A549 treated with Hydrocortisone at 1 μM for 4 hours (cell line): ENCODE data around the gene TMEM256. TPM values are rescaled to one million over a fixed set of nuclear protein-coding genes. Genes with fewer than 3 reads are reported as not detected.

Experiments used
- total RNA-seq: library from RNA; stranded (reverse); fragments of 200-300 nt; extraction: Qiagen RNA extraction; gene quantifications from 5 replicates; pipeline ENCODE4 v1.2.3, GENCODE V29; 2022

Gene TMEM256
- 171 to 224 TPM (median 215 TPM) in 5 replicates for total RNA-seq

GRCh38 chr17:7403977-7404736 is at the start of gene TMEM256:
Gene TMEM256, minus strand, starts transcription at chr17:7404097. Its CDS starts 13 bp downstream, at chr17:7404084.

DNA sequence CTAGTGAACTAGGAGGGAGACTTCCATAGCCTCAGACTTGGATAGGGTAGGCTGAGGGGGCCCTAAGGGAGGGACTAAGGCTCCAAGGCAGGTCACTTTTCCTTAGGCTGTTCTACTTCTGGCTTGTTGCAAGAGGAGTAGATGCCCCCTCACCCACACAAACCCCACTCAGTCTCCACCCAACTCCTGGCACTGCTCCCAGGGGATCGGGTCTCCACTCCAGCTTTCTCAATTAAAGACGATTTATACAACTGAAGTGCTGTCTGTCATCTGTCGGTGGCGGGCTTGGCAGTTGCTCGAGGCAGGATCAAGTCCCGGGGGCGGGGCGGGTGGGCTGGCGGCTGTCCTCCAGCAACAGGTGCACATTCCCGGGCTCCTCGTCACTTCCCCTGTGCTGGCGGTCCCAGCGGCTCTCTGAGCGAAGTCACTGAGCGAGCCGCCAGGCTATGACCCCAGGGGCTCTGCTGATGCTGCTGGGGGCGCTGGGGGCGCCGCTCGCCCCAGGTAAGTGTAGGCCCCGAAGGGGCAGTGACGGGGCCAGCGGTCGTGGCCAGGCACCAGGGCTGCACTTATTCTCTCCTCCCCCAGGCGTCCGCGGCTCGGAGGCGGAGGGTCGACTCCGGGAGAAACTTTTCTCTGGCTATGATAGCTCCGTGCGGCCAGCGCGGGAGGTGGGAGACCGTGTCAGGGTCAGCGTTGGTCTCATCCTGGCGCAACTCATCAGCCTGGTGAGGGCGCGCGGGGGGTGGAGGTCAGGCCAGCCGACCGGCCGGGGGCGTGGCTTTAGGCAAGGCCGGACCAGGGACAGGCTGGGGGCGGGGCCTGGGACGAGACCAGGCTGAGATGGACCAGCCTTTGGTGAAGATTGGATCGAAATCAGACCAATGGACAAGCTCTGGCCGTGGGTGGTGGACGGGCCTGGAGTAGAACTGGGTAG is 41.1 kb upstream of the TMEM256 start, which contains the start of gene CHRNB1:
CHRNB1 (plus strand) TSS at position 380 of the 937 bp plus-strand sequence; CDS start at position 447, 67 bp downstream.

GRCh38 chr17:7439462-7440112 is 35.7 kb upstream of the TMEM256 start, which contains the start of gene FGF11:
Gene FGF11, plus strand, starts transcription at chr17:7439512. Its CDS starts 109 bp downstream, at chr17:7439621.

DNA sequence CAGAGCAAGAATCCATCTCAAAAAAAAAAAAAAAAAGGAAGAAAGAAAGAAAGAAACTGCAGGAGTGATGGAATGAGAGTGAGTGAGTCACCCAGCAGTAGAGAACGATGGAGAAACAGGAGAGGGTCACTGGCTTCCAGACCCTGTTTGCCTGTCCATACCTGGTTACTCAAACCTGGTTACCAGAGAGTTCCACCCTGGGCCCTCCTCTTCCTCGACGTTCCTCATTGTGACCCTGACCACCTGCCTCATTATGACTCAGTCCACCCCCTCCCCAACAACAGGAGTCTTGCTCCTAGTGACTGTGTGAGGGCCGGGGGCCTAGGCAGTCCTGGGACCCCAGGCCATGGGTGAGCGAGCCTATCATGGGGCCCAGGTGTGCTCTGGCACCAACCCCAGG is 24.7 kb upstream of the TMEM256 start, which contains the start of gene SPEM3:
SPEM3 (plus strand) TSS at position 301 of the 400 bp plus-strand sequence; CDS start at position 347, 46 bp downstream.

DNA sequence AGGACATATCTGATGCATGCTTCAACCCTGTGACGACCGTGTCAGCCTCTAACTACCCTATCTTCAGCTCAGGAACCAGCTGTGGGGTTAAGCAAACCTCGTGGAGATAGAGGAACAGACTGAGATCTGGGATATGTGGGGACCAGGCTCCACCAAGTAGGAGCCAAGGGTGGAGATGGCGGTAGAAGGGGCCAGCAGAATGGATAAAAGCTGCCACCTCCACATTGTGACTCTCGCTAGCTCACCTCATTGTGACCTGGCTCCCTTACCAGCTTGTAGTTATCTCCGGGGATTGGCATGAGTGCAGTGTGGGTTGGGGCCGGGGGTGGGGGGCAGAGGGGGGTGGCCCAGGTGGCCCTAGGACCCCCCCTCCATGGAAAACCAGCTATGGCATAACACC is 21.4 kb upstream of the TMEM256 start, which contains the start of gene SPEM2:
SPEM2 (plus strand) TSS at position 301 of the 400 bp plus-strand sequence; CDS start at position 374, 73 bp downstream.

GRCh38 chr17:7419819-7420610 is 16.1 kb upstream of the TMEM256 start, which contains the start of gene SPEM1:
Gene SPEM1, plus strand, starts transcription at chr17:7420324. Its CDS starts 61 bp downstream, at chr17:7420385.

DNA sequence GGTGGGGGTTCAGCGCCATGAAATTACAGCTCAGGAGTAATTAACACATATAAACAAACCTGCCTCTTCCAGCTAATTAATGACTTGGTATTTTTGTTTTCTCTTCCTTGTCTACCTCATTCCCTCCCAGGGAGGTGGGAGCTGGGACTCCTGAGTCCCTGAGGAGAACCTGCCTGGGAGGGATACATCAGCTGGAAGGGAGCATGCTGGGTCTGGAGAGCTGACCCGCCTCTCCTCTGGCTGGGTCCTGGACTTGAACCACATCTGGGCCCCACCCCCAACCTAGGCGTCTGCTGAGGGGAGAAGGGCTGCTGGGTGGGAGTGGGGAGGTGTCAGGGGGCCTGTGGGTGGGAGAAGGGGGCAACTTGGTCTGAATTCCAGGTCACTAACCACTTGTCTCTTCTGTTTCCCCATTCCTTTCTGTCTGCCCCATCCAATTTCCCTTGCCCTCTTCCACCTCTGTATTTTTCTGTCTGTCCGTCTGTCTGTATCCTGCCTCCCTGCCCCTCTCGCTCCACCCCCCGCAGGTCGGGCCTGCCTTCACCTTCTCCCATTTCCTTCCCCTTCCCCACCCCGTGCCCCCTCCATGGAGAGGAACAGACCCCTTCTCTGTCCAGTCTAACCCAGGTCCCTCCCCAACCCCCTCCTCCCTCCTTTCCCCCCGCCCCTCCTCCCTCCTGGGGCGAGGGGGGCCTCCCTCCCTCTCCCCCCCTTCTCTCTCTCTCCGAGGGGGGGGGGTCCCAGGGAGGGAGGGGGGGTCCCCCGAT is 3.8 kb upstream of the TMEM256 start, which contains the start of gene NLGN2:
NLGN2 (plus strand) TSS at position 361 of the 767 bp plus-strand sequence. CDS start 411 bp downstream, outside the sequence.

GRCh38 chr17:7394452-7395191 is 9.3 kb downstream of the TMEM256 start, which contains the start of gene PLSCR3:
Gene PLSCR3, minus strand, starts transcription at chr17:7394525. Its CDS starts 415 bp downstream, at chr17:7394110.

GRCh38 chr17:7380855-7381683 is 22.8 kb downstream of the TMEM256 start, which contains the start of gene TNK1:
Gene TNK1, plus strand, starts transcription at chr17:7381089. Its CDS starts 1,838 bp downstream, at chr17:7382927.

DNA sequence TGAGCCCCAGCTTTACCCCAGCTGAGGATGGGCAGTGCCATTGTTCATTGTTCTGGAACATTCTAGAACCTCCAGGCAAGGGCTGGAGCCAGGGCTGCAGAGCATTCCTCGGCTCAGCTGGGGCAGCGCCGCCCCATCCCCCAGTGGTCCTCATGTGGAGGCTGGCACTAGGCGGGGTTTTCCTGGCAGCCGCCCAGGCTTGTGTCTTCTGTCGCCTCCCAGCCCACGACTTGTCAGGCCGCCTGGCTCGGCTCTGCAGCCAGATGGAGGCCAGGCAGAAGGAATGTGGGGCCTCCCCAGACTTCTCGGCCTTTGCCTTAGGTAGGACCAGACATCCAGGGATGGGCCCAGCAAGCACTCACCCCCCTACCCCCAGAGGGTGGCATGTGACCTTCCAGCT is 48.8 kb downstream of the TMEM256 start, which contains the start of gene TMEM95:
TMEM95 (plus strand) TSS at position 104 of the 400 bp plus-strand sequence; CDS start at position 153, 49 bp downstream.

Other genes starting within 250 kb of the TMEM256 start
- 0.70 to 1.4 TPM (median 0.89 TPM) in 5 replicates for gene ASGR1, start 224.7 kb downstream of the TMEM256 start, total RNA-seq
- gene DLG4, start 184.3 kb downstream of the TMEM256 start, total RNA-seq: 5.7 to 7.8 TPM (median 6.6 TPM) in 5 replicates
- 322 to 414 TPM (median 394 TPM) in 5 replicates for gene ACADVL, start 184.2 kb downstream of the TMEM256 start, total RNA-seq
- 37.0 to 41.9 TPM (median 40.1 TPM) in 5 replicates for gene DVL2, start 169.6 kb downstream of the TMEM256 start, total RNA-seq
- 89.8 to 111 TPM (median 96.3 TPM) in 5 replicates for gene PHF23, start 164.6 kb downstream of the TMEM256 start, total RNA-seq
- gene GABARAP, start 161.6 kb downstream of the TMEM256 start, total RNA-seq: 685 to 777 TPM (median 698 TPM) in 5 replicates
- 222 to 242 TPM (median 228 TPM) in 5 replicates for gene CTDNEP1, start 152.4 kb downstream of the TMEM256 start, total RNA-seq
- 125 to 155 TPM (median 140 TPM) in 5 replicates for gene ELP5, start 151.9 kb downstream of the TMEM256 start, total RNA-seq
- gene CLDN7, start 141.6 kb downstream of the TMEM256 start, total RNA-seq: 2.2 to 3.7 TPM (median 2.6 TPM) in 5 replicates
- gene SLC2A4, start 122.4 kb downstream of the TMEM256 start, total RNA-seq: 0.39 to 0.59 TPM (median 0.50 TPM) in 5 replicates
- 0.43 to 0.55 TPM (median 0.44 TPM) in 5 replicates for gene YBX2, start 109.5 kb downstream of the TMEM256 start, total RNA-seq
- 1,618 to 1,808 TPM (median 1,704 TPM) in 5 replicates for gene EIF5A, start 96.5 kb downstream of the TMEM256 start, total RNA-seq
- 73.9 to 101 TPM (median 95.3 TPM) in 5 replicates for gene GPS2, start 88.7 kb downstream of the TMEM256 start, total RNA-seq
- gene NEURL4, start 74.8 kb downstream of the TMEM256 start, total RNA-seq: 26.4 to 30.2 TPM (median 28.4 TPM) in 5 replicates
- gene ACAP1, start 67.6 kb downstream of the TMEM256 start, total RNA-seq: 1.2 to 3.9 TPM (median 3.1 TPM) in 5 replicates
- gene KCTD11, start 51.9 kb downstream of the TMEM256 start, total RNA-seq: 10.5 to 13.8 TPM (median 12.9 TPM) in 5 replicates
- gene TMEM95, start 48.9 kb downstream of the TMEM256 start, total RNA-seq: not detected in 5 replicates
- gene TNK1, start 23.0 kb downstream of the TMEM256 start, total RNA-seq: 1.4 to 2.1 TPM (median 1.7 TPM) in 5 replicates
- gene PLSCR3, start 9.6 kb downstream of the TMEM256 start, total RNA-seq: 38.8 to 44.7 TPM (median 42.7 TPM) in 5 replicates
- 12.7 to 19.0 TPM (median 15.5 TPM) in 5 replicates for gene NLGN2, start 3.7 kb upstream of the TMEM256 start, total RNA-seq
- 0.08 to 0.13 TPM in 2 of 5 replicates, not detected in the others for gene SPEM1, start 16.2 kb upstream of the TMEM256 start, total RNA-seq
- not detected in 5 replicates for gene SPEM2, start 21.5 kb upstream of the TMEM256 start, total RNA-seq
- gene SPEM3, start 24.8 kb upstream of the TMEM256 start, total RNA-seq: 0.02 to 0.03 TPM in 2 of 5 replicates, not detected in the others
- 10.1 to 14.8 TPM (median 13.3 TPM) in 5 replicates for gene TMEM102, start 31.3 kb upstream of the TMEM256 start, total RNA-seq
- 0.93 to 1.1 TPM (median 1.0 TPM) in 5 replicates for gene FGF11, start 35.4 kb upstream of the TMEM256 start, total RNA-seq
- gene CHRNB1, start 41.0 kb upstream of the TMEM256 start, total RNA-seq: 7.0 to 11.7 TPM (median 9.1 TPM) in 5 replicates
- 20.4 to 26.9 TPM (median 24.8 TPM) in 5 replicates for gene ZBTB4, start 75.5 kb upstream of the TMEM256 start, total RNA-seq
- gene SLC35G6, start 77.3 kb upstream of the TMEM256 start, total RNA-seq: not detected in 5 replicates
- 70.3 to 86.1 TPM (median 78.6 TPM) in 5 replicates for gene POLR2A, start 80.3 kb upstream of the TMEM256 start, total RNA-seq
- 9.9 to 13.2 TPM (median 11.0 TPM) in 5 replicates for gene TNFSF12, start 145.0 kb upstream of the TMEM256 start, total RNA-seq
- gene TNFSF13, start 154.7 kb upstream of the TMEM256 start, total RNA-seq: 0.78 to 1.1 TPM (median 0.91 TPM) in 5 replicates
- 88.8 to 103 TPM (median 95.8 TPM) in 5 replicates for gene SENP3, start 157.8 kb upstream of the TMEM256 start, total RNA-seq
- gene CD68, start 175.5 kb upstream of the TMEM256 start, total RNA-seq: 25.7 to 33.1 TPM (median 28.3 TPM) in 5 replicates
- 109 to 162 TPM (median 117 TPM) in 5 replicates for gene MPDU1, start 179.8 kb upstream of the TMEM256 start, total RNA-seq
- 0.16 to 0.36 TPM (median 0.25 TPM) in 5 replicates for gene SOX15, start 186.0 kb upstream of the TMEM256 start, total RNA-seq
- 52.5 to 56.7 TPM (median 54.4 TPM) in 5 replicates for gene FXR2, start 210.8 kb upstream of the TMEM256 start, total RNA-seq
- 60.0 to 88.9 TPM (median 79.2 TPM) in 5 replicates for gene SAT2, start 223.7 kb upstream of the TMEM256 start, total RNA-seq
- gene SHBG, start 226.0 kb upstream of the TMEM256 start, total RNA-seq: 0.35 to 0.85 TPM (median 0.60 TPM) in 5 replicates
- 0.15 to 0.37 TPM (median 0.27 TPM) in 5 replicates for gene ATP1B2, start 246.8 kb upstream of the TMEM256 start, total RNA-seq